NOMO-1 (cell line): ENCODE measurements around the gene TERC.
A peak's percentile ranks its signal among the peaks of the same experiment; 100 is the strongest.
"Not testable (repeated sequence)": the region's sequence is repeated elsewhere in the genome, so short reads cannot be mapped to it uniquely, and the experiment has no call there.

Experiments used
- DNase-seq, 2 experiments: peaks; one replicate each; lab custom pipeline; 2025; ENCODE audit not compliant: unreplicated experiment in 2 of 2; lab: John Stamatoyannopoulos, UW

TERC gene

GRCh38 chr3:169772305-169772896 is 7.5 kb upstream of the TERC start:
- peak; percentile 70 to 86 for DNase-seq

DNA sequence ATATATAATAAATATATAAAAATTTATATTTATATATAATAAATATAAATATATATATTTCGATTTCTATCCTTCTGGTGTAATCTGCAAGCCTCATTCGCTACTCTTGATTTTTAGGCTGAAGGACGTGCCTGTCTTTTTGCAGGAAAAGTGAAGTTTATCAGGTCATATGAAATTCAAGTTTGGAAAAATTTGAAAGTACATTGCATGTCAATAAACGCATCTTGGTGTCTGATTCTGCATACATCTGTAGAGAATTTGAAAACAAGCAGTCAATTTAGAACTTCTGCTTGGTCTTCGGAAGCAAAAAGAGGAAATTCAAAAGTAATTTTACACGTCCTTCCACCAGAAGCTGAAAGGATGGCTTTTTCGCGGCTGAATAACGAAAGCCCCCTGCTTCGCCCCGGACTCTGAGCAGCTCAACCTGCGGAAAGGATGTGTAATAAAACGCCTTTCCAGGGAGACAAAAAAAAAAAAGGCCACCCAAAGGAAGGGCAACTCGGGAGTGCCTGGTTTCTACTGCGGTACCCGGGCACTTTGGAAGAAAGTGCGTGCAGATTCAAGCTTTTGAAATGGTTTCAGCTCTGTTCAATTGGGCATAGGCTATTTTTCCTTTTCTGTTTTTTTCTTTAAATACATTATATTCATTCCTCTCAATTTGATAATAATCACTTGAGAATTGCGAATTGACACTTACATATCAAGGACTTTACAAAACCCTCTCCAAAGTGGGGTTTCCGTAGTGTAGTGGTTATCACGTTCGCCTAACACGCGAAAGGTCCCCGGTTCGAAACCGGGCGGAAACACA is 6.8 kb upstream of the TERC start:
- DNase-seq: peak; percentile 77 to 93

DNA sequence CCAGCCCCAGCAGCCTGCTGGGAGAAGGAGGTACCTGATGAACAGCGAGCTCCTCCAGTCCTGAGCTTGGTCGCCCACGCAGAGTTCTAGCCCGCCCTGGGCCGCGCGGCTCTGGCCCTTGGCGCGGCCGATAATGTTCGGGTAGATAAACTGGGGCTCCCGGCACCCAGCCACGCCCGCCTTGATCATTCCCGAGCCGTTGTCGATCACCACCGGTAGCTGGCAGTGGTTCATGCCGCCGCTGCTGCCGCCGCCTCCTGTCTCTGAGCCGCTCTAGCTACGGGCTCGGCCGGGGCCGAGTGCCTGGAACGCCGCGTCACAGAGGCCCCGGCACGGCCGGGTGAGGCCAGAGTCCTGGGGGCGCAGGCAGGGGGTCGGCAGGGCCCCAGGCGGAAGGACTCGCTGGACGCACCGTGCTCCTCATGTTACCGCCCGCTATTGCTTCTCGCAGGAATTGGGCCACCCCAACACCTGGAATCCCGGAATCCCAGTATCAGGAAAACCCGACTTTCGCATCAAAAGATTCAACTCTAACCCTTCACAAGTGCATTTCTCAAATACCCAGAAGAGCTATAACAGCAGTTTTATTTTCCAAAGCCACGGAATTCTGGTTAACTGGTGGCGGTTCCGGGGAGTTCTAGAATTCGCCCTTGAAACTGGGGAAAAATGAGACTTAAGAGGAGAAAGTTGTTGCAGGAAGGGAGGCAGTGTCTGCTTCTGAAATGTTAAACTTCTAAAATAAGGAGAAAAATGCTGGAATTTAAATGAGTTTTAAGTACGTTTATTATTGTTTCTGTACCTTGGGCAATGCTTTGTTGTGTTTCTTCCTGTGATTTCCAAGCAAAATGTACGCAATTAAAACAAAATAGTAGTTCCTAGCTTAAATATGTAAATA is 4.7 kb upstream of the TERC start, which contains the start of gene ACTRT3:
ACTRT3 (minus strand) TSS at position 275 of the 895 bp plus-strand sequence; CDS start at position 234, 41 bp downstream.
- peak; percentile 55 to 70 for DNase-seq

GRCh38 chr3:169764312-169764881 is 463 bp downstream of the TERC start:
- peak; percentile 92 for DNase-seq

DNA sequence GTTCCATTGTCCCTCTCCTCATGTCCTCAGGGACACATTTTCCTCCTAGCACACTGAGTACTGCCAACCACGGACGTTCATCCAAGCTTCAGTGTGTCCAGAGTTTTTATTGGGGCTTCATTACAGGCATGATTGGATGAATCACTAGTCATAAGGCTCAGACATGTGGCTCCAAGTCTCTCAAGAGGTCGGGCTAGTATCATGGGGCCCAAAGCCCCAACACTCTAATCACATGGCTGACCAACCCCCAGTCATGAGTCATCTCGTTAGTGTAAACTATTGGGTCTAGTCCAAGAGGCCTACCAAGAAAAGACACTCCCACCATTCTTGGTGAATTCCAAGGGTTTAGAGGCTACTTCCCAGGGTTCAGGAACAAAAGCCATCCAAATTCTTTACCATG is 4.4 kb downstream of the TERC start:
- no peak for DNase-seq

- DNase-seq: peak; percentile 11 to 23
Measured at GRCh38 chr3:169759256-169759655, 5.6 kb downstream of the TERC start.

DNA sequence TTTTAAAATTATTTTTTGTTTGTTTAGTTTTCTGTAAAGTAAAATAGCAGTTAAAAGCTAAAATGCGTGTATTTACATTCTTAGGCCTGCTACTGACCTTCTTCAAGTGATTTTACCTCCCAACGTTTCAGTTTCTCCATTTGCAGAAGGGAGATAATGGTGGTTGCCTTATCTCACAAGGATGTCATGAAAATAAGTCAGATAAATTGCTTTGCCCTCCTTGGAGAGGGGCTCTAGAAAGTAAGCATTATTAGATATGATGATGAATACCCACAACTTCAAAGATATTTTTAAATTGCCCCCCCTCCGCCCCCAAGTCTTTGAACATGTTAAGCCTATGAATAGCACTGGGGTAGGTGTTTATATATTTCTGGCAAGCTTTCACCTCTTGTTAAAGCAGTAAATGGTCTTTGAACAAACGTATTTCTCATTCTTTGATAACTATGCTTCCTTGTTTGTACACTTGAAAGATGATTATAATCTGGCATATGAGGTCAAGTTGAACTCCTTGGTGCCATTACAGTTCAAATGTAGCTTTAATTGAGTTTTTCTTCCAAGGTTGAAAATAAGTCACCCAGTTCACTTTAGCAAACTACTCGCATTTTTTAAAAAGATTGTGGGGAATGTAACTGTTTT is 6.4 kb downstream of the TERC start:
- no peak for DNase-seq

DNA sequence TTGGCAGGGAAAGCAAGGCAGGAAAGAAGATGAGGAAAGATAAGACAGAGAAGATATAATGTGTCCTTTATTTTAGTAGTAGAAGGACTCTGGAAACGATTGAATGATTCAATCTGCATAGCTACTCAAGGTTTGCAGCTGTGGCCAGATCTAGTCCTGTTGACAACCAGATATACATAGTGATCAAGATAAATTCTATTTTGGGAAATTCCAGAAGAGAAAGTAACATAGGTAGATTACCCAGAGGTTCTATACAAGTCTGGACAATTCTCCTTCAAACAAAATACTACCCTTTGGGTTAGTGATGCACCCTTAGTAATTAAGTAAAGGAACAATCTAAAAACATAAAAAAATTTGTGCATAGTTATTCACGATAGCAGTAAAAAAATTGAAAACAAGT is 9.4 kb downstream of the TERC start:
- no peak for DNase-seq

DNA sequence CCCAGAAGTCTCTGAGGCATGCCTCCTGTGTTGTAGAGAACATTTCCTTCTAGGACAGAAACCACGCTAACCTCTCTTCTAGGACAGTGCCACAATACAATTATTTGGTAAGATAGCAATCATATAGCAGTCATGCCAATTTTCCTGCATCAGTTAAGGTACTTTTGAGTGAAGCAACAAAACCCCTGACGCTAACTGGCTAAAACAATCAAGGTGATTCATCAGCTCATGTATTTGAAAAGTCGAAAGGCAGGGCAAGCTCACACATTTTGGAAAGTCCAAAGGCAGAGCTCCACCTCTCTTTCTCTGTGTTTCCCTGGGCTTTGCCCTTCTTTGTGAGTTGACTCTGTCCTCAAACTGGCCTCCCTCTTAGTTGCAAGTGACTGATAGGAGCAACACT is 10.1 kb downstream of the TERC start:
- no peak for DNase-seq

GRCh38 chr3:169751875-169752274 is 13.0 kb downstream of the TERC start:
- no peak for DNase-seq

GRCh38 chr3:169750665-169751064 is 14.2 kb downstream of the TERC start:
- no peak for DNase-seq

DNA sequence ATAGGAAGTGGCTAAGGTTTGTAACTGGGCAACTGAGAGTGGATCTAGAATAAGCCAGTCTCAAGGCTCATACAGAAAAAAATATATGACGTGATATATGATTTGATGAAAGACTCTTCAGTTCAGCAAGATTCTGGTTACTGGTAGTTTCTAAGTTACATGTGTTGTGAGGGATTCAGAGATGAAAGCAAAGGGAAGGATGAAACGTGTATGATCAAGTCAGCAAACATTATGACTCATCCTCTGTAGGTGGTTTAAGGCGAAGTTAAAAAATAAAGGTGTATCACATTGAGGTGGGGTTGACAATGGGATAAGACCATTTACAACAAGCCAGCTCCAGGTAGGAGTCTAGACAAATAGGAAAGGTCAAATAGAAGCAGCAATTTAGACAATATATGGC is 16.2 kb downstream of the TERC start:
- DNase-seq: no peak

- peak; percentile 27 to 37 for DNase-seq
Measured at GRCh38 chr3:169746924-169747323, 17.9 kb downstream of the TERC start.

- DNase-seq: peak in 1 of 2 experiments; percentile 18
Measured at GRCh38 chr3:169744366-169745054, 20.4 kb downstream of the TERC start.

DNA sequence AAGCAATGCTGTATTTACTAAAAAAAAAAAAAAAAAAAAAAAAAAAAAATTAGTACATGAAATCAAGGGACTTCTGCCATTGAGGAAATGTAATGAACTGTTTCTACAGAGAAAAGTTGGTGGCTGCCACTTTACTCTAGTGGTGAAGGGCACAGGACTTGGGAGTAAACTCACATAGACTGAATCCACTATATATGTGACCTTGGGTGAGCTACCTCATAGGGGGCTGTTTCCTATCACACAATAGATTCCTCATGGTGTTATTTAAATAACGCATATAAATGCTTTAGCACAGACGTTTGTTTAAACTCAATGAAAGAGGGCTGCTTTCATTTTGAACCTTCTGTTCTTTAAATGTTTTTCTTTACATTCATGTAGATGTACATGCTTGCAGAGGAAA is 25.8 kb downstream of the TERC start:
- no peak for DNase-seq

GRCh38 chr3:169731857-169732256 is 33.0 kb downstream of the TERC start:
- not testable (repeated sequence) for DNase-seq

DNA sequence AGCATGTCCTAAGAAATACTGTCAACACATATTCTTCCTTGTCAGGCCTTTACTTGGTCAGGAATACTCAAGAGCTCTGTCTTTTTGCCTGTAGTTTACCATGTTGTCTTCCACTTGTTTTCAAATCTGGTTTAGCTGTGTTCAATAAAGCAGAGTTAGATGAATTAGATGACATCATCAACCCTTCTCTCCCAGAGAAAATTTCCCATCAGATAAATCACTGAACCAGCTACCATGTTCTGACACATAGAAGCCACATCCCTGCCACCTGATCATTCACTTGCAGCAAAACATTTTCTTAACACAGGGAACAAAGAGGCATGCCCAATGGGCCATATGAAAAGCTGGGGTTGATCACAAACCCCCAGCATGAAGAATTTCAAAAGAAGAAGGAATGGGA is 42.1 kb downstream of the TERC start:
- DNase-seq: no peak

DNA sequence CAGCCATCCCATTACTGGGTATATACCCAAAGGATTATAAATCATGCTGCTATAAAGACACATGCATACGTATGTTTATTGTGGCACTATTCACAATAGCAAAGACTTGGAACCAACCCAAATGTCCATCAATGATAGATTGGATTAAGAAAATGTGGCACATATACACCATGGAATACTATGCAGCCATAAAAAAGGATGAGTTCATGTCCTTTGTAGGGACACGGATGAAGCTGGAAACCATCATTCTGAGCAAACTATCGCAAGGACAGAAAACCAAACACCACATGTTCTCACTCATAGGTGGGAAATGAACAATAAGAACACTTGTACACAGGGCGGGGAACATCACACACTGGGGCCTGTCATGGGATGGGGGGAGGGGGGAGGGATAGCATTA is 46.4 kb downstream of the TERC start:
- not testable (repeated sequence) for DNase-seq
